Left colon (tissue), 2 donors: Measurements from ENCODE around the gene PDCD1. TPM values are rescaled to one million over a fixed set of nuclear protein-coding genes. Genes with fewer than 3 reads are reported as not detected.
A peak's percentile ranks its signal among the peaks of the same experiment; 100 is the strongest.
"Not testable (repeated sequence)": the region's sequence is repeated elsewhere in the genome, so short reads cannot be mapped to it uniquely, and the experiment has no call there.

ENCODE experiments used
- ATAC-seq: fragments of 200-7000 bp; cut with Tn5 transposase; one replicate; pipeline ENCODE4 v1.9.1; 2020; ENCODE audit warnings: mild to moderate bottlenecking, moderate library complexity
- DNase-seq, 2 donors: peaks; one replicate each; pipeline ENCODE4 v3.0.0-alpha.2; 2020
- intact Hi-C, 2 donors: fragments of 100-400 bp; cut with DNase I in 1 of 2; cut with micrococcal nuclease in 1 of 2; formaldehyde crosslinking; loops; one replicate each; pipeline versions ENCODE4 v1.11.2 to v1.14.0; 2022; cut with DNase I, micrococcal nuclease
- total RNA-seq, 2 donors: library from RNA; stranded (reverse); fragmentation: NEBNext Ultra II Directional; extraction: Animal tissue kit (Norgen Biotek cat#: 25700); gene quantifications; one replicate each; pipeline ENCODE4 v1.2.1, GENCODE V29; 2021
- donor health status: DM: no; HTN: no; CAD: no.
- donor health status: DM: yes; HTN: yes; CAD: no.

The PDCD1 gene
- total RNA-seq, 2 donors from 2014 or later: 0.36 TPM; not detected in 1

DNA sequence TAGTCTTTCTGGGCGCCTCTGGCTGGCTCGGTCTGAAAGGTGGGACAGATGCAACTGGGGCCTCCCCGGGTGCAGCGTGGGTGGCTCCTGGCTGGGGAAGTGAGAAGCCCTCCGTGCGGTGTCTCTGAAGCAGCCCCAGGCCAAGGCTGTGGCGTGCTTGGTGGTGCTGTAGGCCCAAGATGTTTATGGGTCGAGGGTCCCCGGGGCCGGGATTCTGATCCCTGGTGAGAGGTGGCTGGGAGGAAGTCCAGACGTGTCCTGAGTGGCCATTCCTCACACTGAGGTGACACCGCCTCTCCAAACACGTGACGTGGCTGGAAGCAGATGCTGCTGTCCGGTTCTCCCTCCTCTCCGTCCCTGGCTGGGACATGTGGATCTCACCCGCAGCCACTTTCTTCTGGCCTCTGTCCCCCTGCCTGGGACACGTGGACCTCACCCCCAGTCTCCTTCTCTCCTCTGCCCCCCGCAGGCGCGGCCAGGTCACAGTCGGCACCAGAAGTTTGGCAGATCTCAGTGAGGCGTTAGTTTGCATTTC is 23.5 kb upstream of the PDCD1 start:
- peak; percentile 37 for ATAC-seq
- intact Hi-C loops: no loop called here
- peak; percentile 71 to 74 for DNase-seq

DNA sequence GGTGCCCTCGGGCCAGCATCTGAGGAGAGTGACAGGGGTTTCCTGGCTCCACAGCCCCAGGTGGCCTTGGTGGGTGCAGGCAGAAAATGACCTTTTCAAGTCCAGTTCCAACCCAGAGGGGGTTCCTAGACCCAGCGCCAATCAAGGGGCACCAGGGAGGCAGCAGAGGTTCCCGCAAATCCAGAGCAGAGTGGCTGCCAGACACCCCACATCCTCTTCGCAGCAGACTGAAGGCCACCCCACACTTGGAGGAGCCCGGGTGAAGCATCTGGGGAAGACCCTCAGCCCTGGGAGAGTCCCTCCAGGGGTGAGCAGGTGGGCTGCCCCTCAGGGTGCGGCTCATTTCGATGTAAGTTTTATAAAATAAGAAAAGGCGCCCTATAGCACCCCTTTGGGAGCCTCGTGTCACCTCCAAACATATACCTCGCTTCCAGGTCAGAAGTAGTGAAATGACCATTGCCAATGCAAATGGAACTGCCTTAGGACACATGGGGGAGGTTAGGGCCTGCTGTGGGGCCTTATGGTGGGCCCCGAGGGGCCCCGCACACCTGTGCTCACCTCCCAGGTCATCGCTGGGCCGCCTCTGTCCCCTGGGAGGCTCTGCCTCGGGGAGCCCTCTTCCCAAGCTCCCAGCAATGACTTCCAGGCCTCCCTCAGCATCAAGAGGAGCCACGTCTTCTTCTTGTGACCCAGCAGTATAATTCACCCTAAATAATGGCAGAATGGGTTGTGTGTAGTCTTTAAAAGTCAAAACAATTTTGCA is 21.8 kb upstream of the PDCD1 start:
- intact Hi-C loops: no loop called here
- no peak for DNase-seq
- no peak for ATAC-seq

DNA sequence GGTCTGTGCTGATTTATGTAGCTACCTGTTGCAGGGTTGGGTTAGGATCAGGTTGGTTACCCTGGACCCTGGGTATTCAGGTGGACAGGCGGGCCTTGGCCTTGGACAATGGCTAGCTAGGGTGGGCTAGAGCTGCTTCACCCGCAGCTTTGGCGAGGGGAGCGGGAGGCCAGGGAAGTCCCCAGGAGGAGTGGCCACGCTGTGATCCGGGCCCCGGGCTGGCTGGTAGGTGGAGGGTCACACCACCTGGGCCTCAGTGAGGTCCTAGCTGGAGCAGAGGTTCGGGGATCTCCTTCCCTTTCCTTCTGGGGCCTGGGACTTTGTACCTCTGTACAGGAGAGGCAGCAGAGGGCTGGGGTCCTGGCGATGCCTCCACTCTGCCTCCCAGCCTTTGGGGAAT is 20.6 kb upstream of the PDCD1 start:
- intact Hi-C loops: no loop called here
- ATAC-seq: no peak
- no peak for DNase-seq

DNA sequence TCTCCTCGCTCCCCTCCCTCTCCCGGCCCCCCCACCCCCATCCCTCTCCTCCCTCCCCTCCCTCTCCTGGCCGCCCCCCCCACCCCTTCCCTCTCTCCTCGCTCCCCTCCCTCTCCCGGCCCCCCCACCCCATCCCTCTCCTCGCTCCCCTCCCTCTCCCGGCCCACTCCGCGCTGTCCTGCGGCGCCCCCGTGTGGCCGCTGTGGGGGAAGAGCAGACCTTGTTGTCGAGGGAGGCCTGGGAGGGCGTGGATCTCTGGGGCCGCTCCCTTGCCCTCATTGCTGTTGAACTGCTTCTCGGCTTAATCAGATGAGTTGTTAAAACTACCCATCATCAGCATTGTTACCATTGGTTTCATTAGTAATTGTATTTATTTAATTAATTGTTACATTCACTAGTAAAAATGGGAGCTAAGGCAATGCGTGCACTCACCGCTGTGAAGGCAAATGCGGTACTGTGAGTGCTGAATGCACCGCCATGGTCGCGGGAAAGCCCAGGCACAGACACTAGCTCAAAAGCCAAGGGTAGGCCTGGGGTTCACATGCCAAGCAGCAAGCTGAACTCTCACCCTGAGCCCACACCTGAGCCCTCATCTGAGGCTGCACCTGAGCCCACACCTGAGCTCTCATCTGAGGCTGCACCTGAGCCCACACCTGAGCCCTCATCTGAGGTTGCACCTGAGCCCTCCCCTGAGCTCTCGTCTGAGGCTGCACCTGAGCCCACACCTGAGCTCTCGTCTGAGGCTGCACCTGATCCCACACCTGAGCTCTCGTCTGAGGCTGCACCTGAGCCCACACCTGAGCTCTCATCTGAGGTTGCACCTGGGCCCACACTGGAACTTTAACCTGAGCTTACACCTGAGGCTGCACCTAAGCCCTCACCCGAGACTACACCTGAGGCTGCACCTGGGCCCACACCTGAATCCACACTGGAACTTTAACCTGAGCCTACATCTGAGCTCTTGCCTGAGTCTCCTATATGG is 19.6 kb upstream of the PDCD1 start:
- DNase-seq (peak; percentile 67 to 83), ATAC-seq (peak; percentile 38)
- intact Hi-C loops: no loop called here

DNA sequence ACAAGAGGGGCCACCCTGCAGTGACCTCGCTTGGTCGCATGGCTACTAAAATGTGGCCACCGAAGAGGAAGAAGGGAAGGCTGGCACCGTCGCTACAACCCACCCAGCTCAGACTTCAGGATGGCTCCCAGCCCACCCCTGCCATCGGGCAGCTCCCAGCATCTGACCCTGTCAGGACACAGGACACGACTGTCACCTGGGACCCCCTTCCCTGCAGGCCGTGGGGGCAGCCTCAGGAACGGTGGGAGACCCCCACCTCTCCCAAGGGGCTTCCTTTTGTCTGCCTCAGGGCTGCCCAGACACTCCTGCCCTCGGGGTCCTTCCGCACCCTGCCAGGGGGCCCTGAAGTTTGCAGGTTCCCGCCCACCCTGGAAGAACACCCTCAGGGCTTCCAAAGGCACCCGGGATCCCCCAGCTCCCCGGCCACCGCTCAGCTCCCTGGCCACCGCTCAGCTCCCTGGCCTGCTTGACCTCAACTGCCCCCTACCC is 18.5 kb upstream of the PDCD1 start:
- intact Hi-C loops: no loop called here
- no peak for ATAC-seq
- no peak for DNase-seq

DNA sequence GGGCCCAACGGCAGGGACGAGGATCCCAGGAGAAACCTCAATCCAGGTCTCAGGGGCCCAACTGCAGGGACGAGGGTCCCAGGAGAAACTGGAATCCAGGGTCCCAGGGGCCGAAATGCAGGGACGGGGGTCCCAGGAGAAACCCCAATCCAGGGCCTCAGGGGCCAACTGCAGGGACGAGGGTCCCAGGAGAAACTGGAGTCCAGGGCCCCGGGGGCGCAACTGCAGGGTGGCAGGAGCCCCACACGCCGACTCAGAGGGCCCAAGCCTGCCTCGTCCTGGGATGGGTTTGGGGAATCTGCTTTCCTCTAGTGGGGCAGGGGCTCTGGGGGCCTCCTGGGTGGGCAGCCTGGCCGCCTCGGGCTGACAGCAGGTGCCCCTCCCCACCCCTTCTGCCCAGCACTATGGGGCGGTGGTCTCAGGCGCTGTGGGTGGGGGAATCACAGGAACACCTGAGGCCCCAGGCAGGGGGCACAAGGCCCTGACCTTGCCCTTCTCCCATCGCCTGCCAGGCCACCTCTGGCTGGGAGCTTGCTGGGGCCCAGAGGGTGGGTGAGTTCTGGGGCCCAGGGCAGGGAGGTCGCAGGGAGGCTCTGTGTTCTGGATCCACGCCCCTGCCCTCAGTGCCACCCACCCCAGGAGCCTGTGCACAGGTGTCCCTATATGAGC is 18.0 kb upstream of the PDCD1 start:
- DNase-seq (no peak), ATAC-seq (no peak)
- intact Hi-C loops: no loop called here

DNA sequence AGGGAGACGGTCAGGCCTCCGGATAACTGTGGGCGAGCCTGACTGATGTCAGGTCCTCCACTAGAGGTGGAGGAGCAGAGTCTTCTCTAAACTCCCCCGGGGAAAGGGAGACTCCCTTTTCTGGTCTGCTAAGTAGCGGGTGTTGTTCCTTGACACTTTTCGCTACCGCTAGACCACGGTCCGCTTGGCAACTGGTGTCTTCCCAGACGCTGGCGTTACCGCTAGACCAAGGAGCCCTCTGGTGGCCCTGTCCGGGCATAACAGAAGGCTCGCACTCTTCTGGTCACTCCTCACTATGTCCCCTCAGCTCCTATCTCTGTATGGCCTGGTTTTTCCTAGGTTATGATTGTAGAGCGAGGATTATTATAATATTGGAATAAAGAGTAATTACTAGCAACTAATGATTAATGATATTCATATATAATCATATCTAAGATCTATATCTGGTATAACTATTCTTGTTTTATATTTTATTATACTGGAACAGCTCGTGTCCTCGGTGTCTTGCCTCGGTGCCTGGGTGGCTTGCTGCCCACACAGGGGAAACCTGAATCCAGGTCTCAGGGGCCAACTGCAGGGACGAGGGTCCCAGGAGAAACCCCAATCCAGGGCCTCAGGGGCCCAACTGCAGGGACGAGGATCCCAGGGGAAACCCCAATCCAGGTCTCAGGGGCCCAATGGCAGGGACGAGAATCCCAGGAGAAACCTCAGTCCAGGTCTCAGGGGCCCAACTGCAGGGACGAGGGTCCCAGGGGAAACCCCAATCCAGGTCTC is 17.2 kb upstream of the PDCD1 start:
- ATAC-seq, intact Hi-C loops: not testable (repeated sequence)
- DNase-seq: peak; percentile 51 to 76

DNA sequence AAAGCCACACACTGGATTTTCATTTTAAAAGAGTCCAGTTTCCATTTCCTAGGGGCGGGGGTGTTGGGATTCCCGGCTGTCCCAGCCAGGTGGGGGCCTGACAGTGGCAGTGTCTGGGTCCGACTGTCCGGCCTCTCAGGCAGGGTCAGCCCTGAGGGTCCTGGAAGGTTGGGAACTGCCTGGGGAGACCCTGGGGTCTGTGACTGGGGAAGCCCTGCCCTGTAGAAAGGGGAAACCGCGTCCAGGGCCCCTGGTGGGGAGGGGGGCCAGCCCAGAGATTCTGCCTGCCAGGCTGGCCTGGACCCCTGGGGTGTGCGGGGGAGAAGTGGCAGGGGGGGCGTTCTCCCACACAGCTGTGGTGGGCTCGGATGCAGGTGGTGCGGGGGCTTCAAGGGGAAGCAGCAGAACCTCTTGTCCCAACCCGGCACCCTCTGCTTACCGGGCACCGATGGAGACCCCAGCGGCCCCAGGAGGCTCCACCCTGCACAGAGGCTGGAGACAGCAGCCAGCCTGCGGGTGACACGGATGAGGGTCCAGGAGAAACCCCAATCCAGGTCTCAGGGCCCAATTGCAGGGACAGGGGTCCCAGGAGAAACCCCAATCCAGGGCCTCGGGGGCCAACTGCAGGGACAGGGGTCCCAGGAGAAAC is 15.7 kb upstream of the PDCD1 start:
- DNase-seq: no peak

DNA sequence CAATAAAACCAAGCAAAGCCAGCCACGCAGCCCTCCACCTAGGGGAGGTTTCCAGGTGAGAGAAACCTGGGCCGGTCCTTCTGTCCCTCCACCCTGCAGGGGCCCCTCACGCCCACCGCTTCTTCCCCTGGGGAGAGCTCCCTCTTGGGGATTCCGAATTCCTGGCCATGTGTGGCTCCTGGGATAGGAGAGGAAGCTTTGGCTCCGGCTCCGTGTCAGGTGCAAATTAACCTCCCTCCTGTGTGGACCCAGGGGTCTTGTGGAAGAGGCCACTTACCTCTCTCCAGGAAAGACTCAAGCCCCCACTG is 15.1 kb upstream of the PDCD1 start:
- DNase-seq: no peak
- intact Hi-C loops: no loop called here
- no peak for ATAC-seq

More for the DNA sequence above, 15.7 kb upstream of the PDCD1 start:
- intact Hi-C loops: no loop called here
- ATAC-seq: no peak

DNA sequence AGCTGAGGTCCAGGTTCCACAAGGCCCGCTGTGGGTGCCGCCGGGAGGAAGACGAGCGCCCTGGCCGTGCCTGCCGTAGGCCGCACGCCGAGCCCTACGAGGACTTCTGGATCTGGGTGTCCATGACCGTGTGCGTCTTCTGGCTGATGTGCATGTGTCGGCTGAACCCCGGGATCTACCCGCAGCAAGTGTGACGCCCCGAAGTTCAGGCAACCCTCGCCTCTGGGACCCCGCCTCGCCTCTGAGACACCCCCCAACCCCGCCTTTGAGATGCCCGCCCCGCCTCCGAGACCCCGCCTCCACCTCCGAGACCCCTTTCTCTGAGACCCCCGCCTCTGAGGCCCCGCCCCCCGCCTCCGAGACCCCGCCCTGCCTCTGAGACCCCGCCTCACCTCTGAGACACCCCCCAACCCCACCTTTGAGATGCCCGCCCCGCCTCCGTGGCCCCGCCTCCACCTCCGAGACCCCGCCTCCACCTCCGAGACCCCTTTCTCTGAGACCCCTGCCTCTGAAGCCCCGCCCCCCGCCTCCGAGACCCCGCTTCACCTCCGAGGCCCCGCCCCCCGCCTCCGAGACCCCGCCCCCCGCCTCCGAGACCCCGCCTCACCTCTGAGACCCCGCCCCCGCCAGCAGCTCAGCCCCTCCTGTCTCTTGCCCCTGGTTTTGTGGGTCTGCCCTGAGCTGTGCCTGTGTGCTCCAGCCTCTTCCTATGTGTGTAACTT is 14.5 kb upstream of the PDCD1 start:
- intact Hi-C loops: no loop called here
- no peak for ATAC-seq
- no peak for DNase-seq

DNA sequence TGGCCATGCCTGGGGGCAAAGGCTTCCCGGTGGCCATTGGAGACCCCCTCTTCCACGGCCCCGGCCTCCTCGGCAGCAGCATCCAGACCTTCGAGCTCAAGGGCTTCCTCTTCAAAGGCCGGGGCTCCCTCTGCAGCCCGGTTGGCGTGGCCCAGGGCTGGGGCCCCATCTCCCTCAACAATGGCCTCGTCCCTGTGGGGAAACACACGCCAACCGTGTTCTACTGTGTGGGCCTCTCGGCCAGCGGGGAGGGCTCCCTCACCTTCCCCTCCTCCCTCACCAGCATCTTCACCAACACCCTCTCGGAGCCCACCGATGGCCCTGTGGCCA is 13.6 kb upstream of the PDCD1 start:
- ATAC-seq: no peak
- intact Hi-C loops: no loop called here
- no peak for DNase-seq

DNA sequence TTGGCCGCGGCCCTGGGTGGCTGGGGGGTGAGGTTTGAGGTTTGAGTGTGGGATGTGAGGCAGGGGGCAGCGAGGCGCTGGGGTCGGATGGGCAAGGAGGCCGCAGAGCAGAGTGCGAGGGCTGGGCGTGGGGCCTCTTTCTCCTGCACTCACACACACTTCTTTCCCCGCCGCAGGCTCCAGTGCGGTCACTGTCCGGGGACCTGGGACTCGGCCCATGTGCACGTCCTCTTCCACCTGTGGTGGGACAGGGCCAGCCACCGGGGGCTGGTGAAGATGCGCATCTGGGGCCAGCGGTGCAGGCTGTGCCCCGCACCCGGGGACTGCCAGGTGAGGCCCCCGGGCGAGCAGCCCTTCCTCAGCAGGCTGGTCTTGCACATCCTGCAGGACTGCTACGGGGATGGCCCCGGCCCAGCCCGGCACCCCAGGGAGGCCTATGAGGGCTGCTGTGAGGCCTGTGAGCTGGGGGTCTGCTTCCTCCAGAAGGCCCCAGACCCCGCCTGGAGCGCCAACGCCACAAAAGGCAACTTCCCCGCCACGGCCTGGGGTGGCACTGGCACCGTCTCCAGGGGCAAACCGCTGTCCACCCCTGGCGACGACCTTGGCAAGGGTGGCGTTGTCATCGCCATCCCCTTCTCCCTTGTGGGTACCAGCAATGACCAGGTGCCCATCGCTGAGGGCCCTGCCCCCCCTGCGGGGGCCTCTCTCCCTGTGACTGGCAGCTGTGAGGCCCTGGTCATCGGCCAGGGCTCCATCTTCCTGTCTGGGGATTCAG is 13.0 kb upstream of the PDCD1 start:
- ATAC-seq (no peak), DNase-seq (no peak)
- intact Hi-C loops: no loop called here

DNA sequence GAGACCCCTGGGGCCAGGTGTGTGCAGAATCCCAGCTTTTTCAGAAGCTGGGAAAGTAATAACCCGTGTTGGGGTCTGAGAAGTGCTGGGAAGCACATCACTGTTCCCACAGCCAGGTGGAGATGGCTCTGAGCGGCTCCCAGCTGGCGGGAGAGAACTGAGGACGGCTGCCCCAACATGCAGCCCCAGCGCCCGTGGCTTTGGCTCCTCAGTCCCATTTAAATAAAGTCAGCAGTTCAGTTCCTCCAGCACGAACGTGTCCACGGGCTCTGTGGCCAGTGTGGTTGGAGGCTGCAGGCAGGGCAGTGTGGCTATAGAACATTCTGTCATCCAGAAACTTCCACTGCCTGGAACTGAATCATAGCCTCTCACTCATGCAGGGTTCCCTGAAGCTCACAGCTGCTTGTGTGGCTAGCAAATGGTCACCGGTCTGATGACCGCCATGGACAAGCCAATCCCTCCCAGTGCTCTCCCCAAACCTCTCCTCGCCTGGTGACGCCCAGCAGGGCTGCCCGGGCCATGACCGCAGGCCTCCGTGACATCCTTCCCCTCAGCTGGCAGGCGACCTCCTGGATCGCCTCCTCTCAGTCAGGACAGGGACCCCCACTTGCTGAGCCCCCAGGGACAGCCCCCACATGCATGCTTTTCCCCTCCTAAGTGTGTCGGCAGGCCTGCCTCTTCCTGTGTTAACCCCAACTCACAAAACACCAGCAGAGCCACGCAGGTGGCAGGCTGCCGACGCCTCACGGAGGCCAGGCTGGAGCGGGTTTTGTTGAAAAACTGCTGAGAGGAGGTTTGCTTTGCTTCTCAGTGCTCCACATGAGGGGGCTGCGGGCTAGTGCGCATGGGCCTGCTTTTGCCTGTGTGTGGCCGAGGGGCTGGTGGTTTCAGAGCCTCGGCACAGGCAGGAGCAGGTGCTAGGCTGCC is 12.2 kb upstream of the PDCD1 start:
- DNase-seq (no peak), ATAC-seq (no peak)
- intact Hi-C loops: no loop called here

DNA sequence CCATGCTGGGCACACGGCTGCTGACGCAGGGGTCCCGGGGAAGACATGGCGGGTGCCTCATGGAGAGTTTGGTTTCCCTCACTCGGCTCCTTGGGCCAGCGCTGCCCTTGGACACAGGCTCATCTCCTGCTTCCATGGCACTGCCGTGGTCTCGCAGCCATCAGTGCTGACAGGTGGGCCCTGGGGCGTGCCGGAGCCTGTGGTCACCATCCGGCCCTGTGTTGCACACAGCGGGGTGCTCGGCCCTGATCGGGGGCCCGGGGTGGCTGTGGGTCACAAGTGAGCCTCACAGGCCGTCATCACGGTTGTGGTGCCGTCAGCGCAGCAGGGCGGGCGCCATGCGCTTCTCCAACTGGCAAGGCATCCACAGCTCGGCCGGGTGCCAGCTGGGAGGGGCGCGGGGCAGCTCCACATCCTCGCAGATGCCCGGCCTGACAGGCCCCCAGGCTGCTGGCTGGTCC is 11.4 kb upstream of the PDCD1 start:
- DNase-seq: no peak
- intact Hi-C loops: no loop called here
- no peak for ATAC-seq

DNA sequence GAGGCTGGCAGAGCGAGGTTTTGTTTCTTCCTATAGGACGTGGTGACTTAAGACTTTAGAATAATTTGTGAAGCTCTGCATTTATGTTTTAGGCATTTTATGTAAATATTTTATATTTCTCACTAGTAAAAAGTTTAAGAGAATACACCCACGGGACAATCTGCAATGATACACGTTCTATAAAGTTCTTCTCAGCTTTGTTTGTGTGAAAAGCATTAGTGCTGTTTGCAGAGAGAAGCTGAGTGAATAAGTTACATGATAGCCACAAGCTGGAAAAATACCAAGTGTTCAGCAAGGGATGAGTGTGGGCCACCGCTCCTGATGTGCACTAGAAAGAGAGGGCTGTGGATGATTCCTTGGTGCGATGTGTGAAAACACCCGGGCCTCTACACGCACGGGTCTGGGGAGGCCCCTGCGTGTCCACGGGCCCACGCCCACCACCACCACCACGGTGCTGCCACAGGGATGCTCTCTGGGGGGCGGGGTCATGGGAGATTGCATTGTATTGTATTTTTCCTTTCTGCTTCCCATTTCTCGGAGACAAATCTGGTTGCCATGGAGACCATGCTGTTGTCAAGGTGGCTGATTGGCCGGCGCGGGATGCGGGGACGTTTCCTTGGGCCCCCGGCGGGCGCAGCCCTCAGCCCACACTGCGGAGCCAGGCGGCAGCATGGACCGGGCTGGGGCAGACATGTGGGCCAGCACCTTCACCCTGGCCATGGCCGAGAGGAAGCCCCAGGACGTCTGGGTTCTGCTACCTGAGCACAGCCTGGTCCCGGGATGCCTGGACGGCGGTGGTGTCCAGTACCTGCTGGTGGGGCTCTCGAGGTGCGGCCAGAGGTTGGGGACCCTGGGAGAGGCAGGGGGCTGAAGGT is 10.6 kb upstream of the PDCD1 start, which contains the start of gene RTP5:
RTP5 (plus strand) TSS at position 643 of the 875 bp plus-strand sequence; CDS start at position 671, 28 bp downstream.
- no peak for ATAC-seq
- no peak for DNase-seq
- intact Hi-C loops: no loop called here
